GM12878 (cell line): Measurements from ENCODE around the gene AKNA. TPM values are rescaled to one million over a fixed set of nuclear protein-coding genes. Genes with fewer than 3 reads are reported as not detected.

Experiments used
- BHLHE40 ChIP-seq, 2 experiments: fragments of 450-650 bp in 1 of 2; IDR thresholded peaks; 2 replicates each; pipeline ENCODE4 v1.6.1; 2011 to 2017; ENCODE audit warnings: low read depth in 2 of 2, borderline replicate concordance in 1 of 2, improper control_type of control experiment in 1 of 2, low read length in 1 of 2, mild to moderate bottlenecking in 1 of 2
- CBFB ChIP-seq: IDR thresholded peaks from 2 replicates; pipeline ENCODE4 v1.6.1; 2016; ENCODE audit warnings: antibody characterized with exemption, low read depth
- CBX3 ChIP-seq: fragments of 200-600 bp; sonication (generic); IDR thresholded peaks from 2 replicates; pipeline ENCODE4 v1.6.1; 2016; ENCODE audit warnings: low read depth, borderline replicate concordance
- CHD4 ChIP-seq: fragments of 200-600 bp; sonication (generic); IDR thresholded peaks from 2 replicates; pipeline ENCODE4 v1.6.1; 2016; ENCODE audit warnings: mild to moderate bottlenecking
- DPF2 ChIP-seq: fragments of 450-650 bp; IDR thresholded peaks from 2 replicates; pipeline ENCODE4 v1.6.1; 2017; ENCODE audit warnings: mild to moderate bottlenecking
- EGR1 ChIP-seq, 2 experiments: IDR thresholded peaks; 1 replicate in 1 of 2; 2 replicates in 1 of 2; pipeline ENCODE4 v1.6.1; 2011 to 2012; ENCODE audit warnings: low read depth in 2 of 2, low read length in 2 of 2, borderline replicate concordance in 1 of 2, mild to moderate bottlenecking in 1 of 2, moderate library complexity in 1 of 2
- IKZF1 ChIP-seq: fragments of 450-650 bp; conservative IDR thresholded peaks from 2 replicates; pipeline ENCODE4 v1.6.1; 2017; ENCODE audit warnings: antibody characterized with exemption, mild to moderate bottlenecking
- MEF2A ChIP-seq: IDR thresholded peaks from 2 replicates; pipeline ENCODE4 v1.6.1; 2011; ENCODE audit warnings: low read depth, mild to moderate bottlenecking, low read length, moderate library complexity; ENCODE audit not compliant: insufficient read depth
- MTA3 ChIP-seq: IDR thresholded peaks from 2 replicates; pipeline ENCODE4 v1.6.1; 2012; ENCODE audit warnings: low read length, inconsistent platforms, borderline replicate concordance
- SMC3 ChIP-seq: IDR thresholded peaks from 2 replicates; pipeline ENCODE4 v1.6.1; 2011; ENCODE audit warnings: low read length, improper control_type of control experiment, borderline replicate concordance
- SRF ChIP-seq, 2 experiments: IDR thresholded peaks; 2 replicates each; pipeline ENCODE4 v1.6.1; 2011; ENCODE audit warnings: low read depth in 2 of 2, low read length in 2 of 2, mild to moderate bottlenecking in 1 of 2, moderate library complexity in 1 of 2
- STAT1 ChIP-seq: fragments of 450-650 bp; conservative IDR thresholded peaks from 2 replicates; pipeline ENCODE4 v1.6.1; 2014; ENCODE audit warnings: antibody characterized with exemption, mild to moderate bottlenecking
- STAT3 ChIP-seq: IDR thresholded peaks from 2 replicates; pipeline ENCODE4 v1.6.1; 2011; ENCODE audit warnings: low read depth, low read length, improper control_type of control experiment
- YBX1 ChIP-seq: fragments of 450-650 bp; IDR thresholded peaks from 2 replicates; pipeline ENCODE4 v1.6.1; 2016; ENCODE audit warnings: antibody characterized with exemption
- YY1 ChIP-seq: IDR thresholded peaks from 2 replicates; pipeline ENCODE4 v1.6.1; 2011; ENCODE audit warnings: low read depth, mild to moderate bottlenecking, low read length
- ZNF24 ChIP-seq: fragments of 450-650 bp; IDR thresholded peaks from 2 replicates; pipeline ENCODE4 v1.6.1; 2017; ENCODE audit warnings: antibody characterized with exemption, mild to moderate bottlenecking
- ZZZ3 ChIP-seq: IDR thresholded peaks from 2 replicates; pipeline ENCODE4 v1.6.1; 2011; ENCODE audit warnings: low read depth; ENCODE audit not compliant: control insufficient read depth, insufficient read length
- polyA plus RNA-seq, 11 experiments: library from polyadenylated mRNA; depleted of rRNA in 4 of 11; unstranded in 6 of 11; stranded (reverse) in 5 of 11; fragments of >200 nt; fragmentation: Nextera tagmentation in 4 of 11; fragmentation: Illumina TruSeq in 1 of 11; extraction: Ambion mirVana in 4 of 11; extraction: Trizol in 1 of 11; gene quantifications; 1 replicate in 1 of 11; 2 replicates in 10 of 11; pipeline versions ENCODE4 v1.2.1 to v1.2.3, GENCODE V29; 2011 to 2016; ENCODE audit warnings: inconsistent platforms in 2 of 11, missing spikeins in 2 of 11, low read depth in 1 of 11
- total RNA-seq, 4 experiments: library from RNA; depleted of rRNA in 3 of 4; stranded (reverse); fragments of >200 nt in 3 of 4; fragmentation: Illumina TruSeq in 1 of 4; extraction: Trizol in 1 of 4; gene quantifications; 2 replicates each; pipeline versions ENCODE4 v1.2.1 to v1.2.3, GENCODE V29; 2013 to 2021
- TF ChIP-seq, protein P1 (sequence below): fragments of 450-650 bp; IDR thresholded peaks from 2 replicates; pipeline ENCODE4 v1.6.1; 2017; ENCODE audit warnings: borderline replicate concordance
- TF ChIP-seq, protein P2 (sequence below): fragments of 450-650 bp; formaldehyde crosslinking; IDR thresholded peaks from 2 replicates; pipeline ENCODE4 v1.5.0; 2022; ENCODE audit warnings: mild to moderate bottlenecking, missing genetic modification characterization
- TF ChIP-seq, protein P3 (sequence below): fragments of 450-650 bp; IDR thresholded peaks from 2 replicates; pipeline ENCODE4 v1.6.1; 2016; ENCODE audit warnings: mild to moderate bottlenecking
- TF ChIP-seq, protein P4 (sequence below): fragments of 450-650 bp; IDR thresholded peaks from 2 replicates; pipeline ENCODE4 v1.6.1; 2017; ENCODE audit warnings: mild to moderate bottlenecking, moderate library complexity

AKNA gene
- total and polyA plus RNA-seq, 10 of the 15 experiments (the other 5 are each of a cell fraction or from before 2014, with no cell fraction given) = 1.6 to 132 (median 35.3) TPM

DNA sequence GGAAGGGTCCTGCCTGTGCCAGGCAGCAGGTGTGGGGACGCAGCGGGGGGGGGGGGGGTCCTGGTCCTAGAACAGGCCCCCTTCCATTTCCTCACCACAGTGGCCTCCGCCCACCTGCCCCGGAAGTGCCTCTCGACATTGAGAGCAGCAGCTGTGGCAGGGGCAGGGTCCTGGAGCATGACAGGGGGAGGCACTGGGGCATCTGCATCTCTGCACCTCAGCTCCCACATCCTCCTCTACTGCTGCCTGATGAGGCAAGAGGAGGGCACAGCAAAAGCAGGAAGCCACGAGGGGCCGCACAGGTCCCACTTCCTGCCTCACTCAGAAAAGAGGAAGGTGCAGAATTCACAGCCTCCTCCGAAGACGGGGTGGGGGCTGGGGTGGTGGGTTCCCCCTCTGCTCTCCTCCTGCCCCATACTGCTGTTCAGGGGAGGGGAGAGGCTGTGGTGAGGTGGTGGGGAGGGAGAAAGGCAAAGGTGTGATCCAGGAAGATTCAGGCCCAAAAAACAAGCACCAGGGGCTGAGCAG lies 14.8 kb downstream of the AKNA start (continued):
- TF ChIP-seq, protein P1, sequence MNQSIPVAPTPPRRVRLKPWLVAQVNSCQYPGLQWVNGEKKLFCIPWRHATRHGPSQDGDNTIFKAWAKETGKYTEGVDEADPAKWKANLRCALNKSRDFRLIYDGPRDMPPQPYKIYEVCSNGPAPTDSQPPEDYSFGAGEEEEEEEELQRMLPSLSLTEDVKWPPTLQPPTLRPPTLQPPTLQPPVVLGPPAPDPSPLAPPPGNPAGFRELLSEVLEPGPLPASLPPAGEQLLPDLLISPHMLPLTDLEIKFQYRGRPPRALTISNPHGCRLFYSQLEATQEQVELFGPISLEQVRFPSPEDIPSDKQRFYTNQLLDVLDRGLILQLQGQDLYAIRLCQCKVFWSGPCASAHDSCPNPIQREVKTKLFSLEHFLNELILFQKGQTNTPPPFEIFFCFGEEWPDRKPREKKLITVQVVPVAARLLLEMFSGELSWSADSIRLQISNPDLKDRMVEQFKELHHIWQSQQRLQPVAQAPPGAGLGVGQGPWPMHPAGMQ = no peak
- TF ChIP-seq, protein P2, sequence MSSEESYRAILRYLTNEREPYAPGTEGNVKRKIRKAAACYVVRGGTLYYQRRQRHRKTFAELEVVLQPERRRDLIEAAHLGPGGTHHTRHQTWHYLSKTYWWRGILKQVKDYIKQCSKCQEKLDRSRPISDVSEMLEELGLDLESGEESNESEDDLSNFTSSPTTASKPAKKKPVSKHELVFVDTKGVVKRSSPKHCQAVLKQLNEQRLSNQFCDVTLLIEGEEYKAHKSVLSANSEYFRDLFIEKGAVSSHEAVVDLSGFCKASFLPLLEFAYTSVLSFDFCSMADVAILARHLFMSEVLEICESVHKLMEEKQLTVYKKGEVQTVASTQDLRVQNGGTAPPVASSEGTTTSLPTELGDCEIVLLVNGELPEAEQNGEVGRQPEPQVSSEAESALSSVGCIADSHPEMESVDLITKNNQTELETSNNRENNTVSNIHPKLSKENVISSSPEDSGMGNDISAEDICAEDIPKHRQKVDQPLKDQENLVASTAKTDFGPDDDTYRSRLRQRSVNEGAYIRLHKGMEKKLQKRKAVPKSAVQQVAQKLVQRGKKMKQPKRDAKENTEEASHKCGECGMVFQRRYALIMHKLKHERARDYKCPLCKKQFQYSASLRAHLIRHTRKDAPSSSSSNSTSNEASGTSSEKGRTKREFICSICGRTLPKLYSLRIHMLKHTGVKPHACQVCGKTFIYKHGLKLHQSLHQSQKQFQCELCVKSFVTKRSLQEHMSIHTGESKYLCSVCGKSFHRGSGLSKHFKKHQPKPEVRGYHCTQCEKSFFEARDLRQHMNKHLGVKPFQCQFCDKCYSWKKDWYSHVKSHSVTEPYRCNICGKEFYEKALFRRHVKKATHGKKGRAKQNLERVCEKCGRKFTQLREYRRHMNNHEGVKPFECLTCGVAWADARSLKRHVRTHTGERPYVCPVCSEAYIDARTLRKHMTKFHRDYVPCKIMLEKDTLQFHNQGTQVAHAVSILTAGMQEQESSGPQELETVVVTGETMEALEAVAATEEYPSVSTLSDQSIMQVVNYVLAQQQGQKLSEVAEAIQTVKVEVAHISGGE = 0 out of 2 replicates have a peak, but pooled peaks have one; percentile 38
- TF ChIP-seq, protein P3, sequence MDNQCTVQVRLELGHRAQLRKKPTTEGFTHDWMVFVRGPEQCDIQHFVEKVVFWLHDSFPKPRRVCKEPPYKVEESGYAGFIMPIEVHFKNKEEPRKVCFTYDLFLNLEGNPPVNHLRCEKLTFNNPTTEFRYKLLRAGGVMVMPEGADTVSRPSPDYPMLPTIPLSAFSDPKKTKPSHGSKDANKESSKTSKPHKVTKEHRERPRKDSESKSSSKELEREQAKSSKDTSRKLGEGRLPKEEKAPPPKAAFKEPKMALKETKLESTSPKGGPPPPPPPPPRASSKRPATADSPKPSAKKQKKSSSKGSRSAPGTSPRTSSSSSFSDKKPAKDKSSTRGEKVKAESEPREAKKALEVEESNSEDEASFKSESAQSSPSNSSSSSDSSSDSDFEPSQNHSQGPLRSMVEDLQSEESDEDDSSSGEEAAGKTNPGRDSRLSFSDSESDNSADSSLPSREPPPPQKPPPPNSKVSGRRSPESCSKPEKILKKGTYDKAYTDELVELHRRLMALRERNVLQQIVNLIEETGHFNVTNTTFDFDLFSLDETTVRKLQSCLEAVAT = peak; percentile 92
- TF ChIP-seq CHD4 (no peak), STAT1 (no peak), YY1 (peak; percentile 41), SRF (IDR thresholded peaks at IDR 0.05; ENCODE audit: low read depth in 2 of 2, low read length in 2 of 2) (peak in 1 of 2 experiments; percentile 56; a peak in 1 of 4 replicates), ZNF24 (0 out of 2 replicates have a peak, but pooled peaks have one; percentile 40), SMC3 (peak; percentile 19; the same call in 1 of the 2 replicates), YBX1 (no peak), MEF2A (peak; percentile 73; the same call in 1 of the 2 replicates), DPF2 (peak; percentile 90), MTA3 (no peak), STAT3 (no peak), IKZF1 (peak; percentile 93), BHLHE40 (IDR thresholded peaks at IDR 0.05; ENCODE audit: borderline replicate concordance in 1 of 2, low read depth in 2 of 2, low read length in 1 of 2) (peak; percentile 71 to 75; a peak in 3 of 4 replicates), ZZZ3 (no peak), CBFB (peak; percentile 79), EGR1 (IDR thresholded peaks at IDR 0.05; ENCODE audit: borderline replicate concordance in 1 of 2, low read depth in 2 of 2, low read length in 2 of 2) (peak in 1 of 2 experiments; percentile 75; a peak in 2 of 3 replicates), CBX3 (no peak)
- TF ChIP-seq, protein P4, sequence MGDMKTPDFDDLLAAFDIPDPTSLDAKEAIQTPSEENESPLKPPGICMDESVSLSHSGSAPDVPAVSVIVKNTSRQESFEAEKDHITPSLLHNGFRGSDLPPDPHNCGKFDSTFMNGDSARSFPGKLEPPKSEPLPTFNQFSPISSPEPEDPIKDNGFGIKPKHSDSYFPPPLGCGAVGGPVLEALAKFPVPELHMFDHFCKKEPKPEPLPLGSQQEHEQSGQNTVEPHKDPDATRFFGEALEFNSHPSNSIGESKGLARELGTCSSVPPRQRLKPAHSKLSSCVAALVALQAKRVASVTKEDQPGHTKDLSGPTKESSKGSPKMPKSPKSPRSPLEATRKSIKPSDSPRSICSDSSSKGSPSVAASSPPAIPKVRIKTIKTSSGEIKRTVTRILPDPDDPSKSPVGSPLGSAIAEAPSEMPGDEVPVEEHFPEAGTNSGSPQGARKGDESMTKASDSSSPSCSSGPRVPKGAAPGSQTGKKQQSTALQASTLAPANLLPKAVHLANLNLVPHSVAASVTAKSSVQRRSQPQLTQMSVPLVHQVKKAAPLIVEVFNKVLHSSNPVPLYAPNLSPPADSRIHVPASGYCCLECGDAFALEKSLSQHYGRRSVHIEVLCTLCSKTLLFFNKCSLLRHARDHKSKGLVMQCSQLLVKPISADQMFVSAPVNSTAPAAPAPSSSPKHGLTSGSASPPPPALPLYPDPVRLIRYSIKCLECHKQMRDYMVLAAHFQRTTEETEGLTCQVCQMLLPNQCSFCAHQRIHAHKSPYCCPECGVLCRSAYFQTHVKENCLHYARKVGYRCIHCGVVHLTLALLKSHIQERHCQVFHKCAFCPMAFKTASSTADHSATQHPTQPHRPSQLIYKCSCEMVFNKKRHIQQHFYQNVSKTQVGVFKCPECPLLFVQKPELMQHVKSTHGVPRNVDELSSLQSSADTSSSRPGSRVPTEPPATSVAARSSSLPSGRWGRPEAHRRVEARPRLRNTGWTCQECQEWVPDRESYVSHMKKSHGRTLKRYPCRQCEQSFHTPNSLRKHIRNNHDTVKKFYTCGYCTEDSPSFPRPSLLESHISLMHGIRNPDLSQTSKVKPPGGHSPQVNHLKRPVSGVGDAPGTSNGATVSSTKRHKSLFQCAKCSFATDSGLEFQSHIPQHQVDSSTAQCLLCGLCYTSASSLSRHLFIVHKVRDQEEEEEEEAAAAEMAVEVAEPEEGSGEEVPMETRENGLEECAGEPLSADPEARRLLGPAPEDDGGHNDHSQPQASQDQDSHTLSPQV = peak; percentile 75; the same call in 1 of the 2 replicates
